ENCODE results near the gene MED9.

MED9 gene

GRCh38 chr17:17511881-17512858 lies 35.4 kb downstream of the MED9 start:
- ATAC-seq (replicated peaks; ENCODE audit: extremely low read depth, poor library complexity, severe bottlenecking) (no peak), DNase-seq (ENCODE audit: low spot score in 2 of 2) (no peak)
- Mint-ChIP-seq H3K4me3 (no peak overlapping the region), H3K27ac (ENCODE audit: low read depth) (no peak overlapping the region), H3K27me3 (no peaks in the 10 kb centered on the region), H3K4me1 (peaks cover 5% of the 10 kb centered on the region), H3K36me3 (ENCODE audit: insufficient read depth) (peaks cover 4% of the 10 kb centered on the region), H3K9me3 (no peaks in the 10 kb centered on the region)

GRCh38 chr17:17512866-17513265 lies 36.1 kb downstream of the MED9 start:
- Mint-ChIP-seq H3K36me3 (ENCODE audit: insufficient read depth) (peaks cover 2% of the 10 kb centered on the region), H3K9me3 (no peaks in the 10 kb centered on the region), H3K4me3 (no peak overlapping the region), H3K4me1 (peaks cover 5% of the 10 kb centered on the region), H3K27ac (ENCODE audit: low read depth) (no peak overlapping the region), H3K27me3 (no peaks in the 10 kb centered on the region)
- ATAC-seq (replicated peaks; ENCODE audit: extremely low read depth, poor library complexity, severe bottlenecking) (no peak), DNase-seq (ENCODE audit: low spot score in 2 of 2) (no peak)

DNA sequence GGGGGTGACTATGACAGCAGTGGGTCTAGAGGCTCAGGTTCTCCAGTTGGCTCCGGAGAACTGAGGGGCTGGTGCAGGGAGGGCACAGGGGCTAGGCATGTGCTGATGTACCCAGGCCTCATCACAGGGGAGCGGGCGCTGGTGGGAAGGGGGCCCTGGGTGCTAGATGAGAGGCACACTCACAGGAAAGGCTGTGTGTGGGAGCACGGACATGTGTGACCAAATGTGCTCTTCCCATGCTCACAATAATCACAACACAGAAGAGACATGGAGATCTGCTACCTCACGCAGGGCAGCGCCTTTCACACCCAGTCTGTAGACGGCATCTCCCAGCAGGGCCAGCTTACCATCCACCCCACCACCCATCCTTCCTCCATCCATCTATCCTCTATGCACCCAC lies 36.8 kb downstream of the MED9 start:
- Mint-ChIP-seq H3K4me3 (no peak overlapping the region), H3K4me1 (peaks cover 5% of the 10 kb centered on the region), H3K36me3 (ENCODE audit: insufficient read depth) (no peaks in the 10 kb centered on the region), H3K27ac (ENCODE audit: low read depth) (no peak overlapping the region), H3K27me3 (no peaks in the 10 kb centered on the region), H3K9me3 (no peaks in the 10 kb centered on the region)
- ATAC-seq (replicated peaks; ENCODE audit: extremely low read depth, poor library complexity, severe bottlenecking): no peak
- DNase-seq (ENCODE audit: low spot score in 2 of 2): no peak

- no peak for ATAC-seq (replicated peaks; ENCODE audit: extremely low read depth, poor library complexity, severe bottlenecking)
- no peak overlapping the region for H3K4me3 Mint-ChIP-seq
- no peaks in the 10 kb centered on the region for H3K27me3 Mint-ChIP-seq
- no peak for DNase-seq (ENCODE audit: low spot score in 2 of 2)
- H3K27ac Mint-ChIP-seq (ENCODE audit: low read depth): no peak overlapping the region
- H3K9me3 Mint-ChIP-seq: no peaks in the 10 kb centered on the region
- no peaks in the 10 kb centered on the region for H3K36me3 Mint-ChIP-seq (ENCODE audit: insufficient read depth)
- peaks cover 5% of the 10 kb centered on the region for H3K4me1 Mint-ChIP-seq
These were observed 37.7 kb downstream of the MED9 start for GRCh38 chr17:17514361-17514992.

- no peaks in the 10 kb centered on the region for H3K27me3 Mint-ChIP-seq
- H3K36me3 Mint-ChIP-seq (ENCODE audit: insufficient read depth): no peaks in the 10 kb centered on the region
- no peak for ATAC-seq (replicated peaks; ENCODE audit: extremely low read depth, poor library complexity, severe bottlenecking)
- H3K9me3 Mint-ChIP-seq: no peaks in the 10 kb centered on the region
- no peak overlapping the region for H3K27ac Mint-ChIP-seq (ENCODE audit: low read depth)
- no peak for DNase-seq (ENCODE audit: low spot score in 2 of 2)
- no peak overlapping the region for H3K4me3 Mint-ChIP-seq
- peaks cover 5% of the 10 kb centered on the region for H3K4me1 Mint-ChIP-seq
These were observed 38.5 kb downstream of the MED9 start for GRCh38 chr17:17514993-17515933.

GRCh38 chr17:17515934-17516930 lies 39.4 kb downstream of the MED9 start:
- H3K27me3 Mint-ChIP-seq: no peaks in the 10 kb centered on the region
- no peaks in the 10 kb centered on the region for H3K36me3 Mint-ChIP-seq (ENCODE audit: insufficient read depth)
- no peak overlapping the region for H3K4me3 Mint-ChIP-seq
- no peak overlapping the region for H3K27ac Mint-ChIP-seq (ENCODE audit: low read depth)
- DNase-seq (ENCODE audit: low spot score in 2 of 2): no peak
- no peak for ATAC-seq (replicated peaks; ENCODE audit: extremely low read depth, poor library complexity, severe bottlenecking)
- peaks cover 5% of the 10 kb centered on the region for H3K4me1 Mint-ChIP-seq
- no peaks in the 10 kb centered on the region for H3K9me3 Mint-ChIP-seq

DNA sequence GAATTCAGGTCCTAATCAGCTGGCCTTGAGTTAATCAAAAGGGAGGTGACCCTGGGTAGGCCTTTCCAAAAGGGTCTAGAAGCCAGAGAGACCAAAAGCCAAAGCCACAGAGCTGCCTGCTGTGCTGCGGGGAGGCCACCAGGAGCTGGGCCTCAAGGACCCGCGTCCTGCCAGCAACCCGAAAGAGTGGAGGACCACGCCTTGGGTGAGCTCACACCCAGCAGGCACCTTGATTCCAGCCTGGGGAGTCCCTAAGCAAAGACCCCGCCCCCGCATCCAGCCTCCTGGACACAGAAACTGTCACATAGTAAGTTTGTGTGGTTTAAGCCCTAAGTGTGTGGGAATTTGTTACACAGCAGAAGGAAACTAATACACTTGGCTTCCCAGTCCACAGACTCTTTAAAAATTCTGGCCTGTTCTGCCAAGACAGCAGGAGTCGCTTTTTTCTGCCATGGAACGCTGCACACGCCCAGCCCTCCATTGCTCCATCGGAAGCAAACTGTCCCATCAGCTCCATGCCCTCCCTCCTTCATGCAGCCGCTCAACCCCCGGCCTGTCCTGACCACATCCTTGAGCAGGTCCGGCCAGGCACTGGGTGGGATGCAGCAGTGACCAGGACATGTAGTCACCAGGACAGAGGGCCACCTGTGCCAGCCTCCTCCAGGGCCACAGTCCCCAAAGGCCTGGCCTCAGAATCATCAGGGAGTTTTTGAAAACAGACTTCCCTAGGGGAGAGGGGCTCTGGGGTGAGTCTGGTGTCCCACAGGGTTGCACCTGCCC lies 40.3 kb downstream of the MED9 start:
- Mint-ChIP-seq H3K36me3 (ENCODE audit: insufficient read depth) (no peaks in the 10 kb centered on the region), H3K4me3 (no peak overlapping the region), H3K9me3 (no peaks in the 10 kb centered on the region), H3K27ac (ENCODE audit: low read depth) (no peak overlapping the region), H3K4me1 (peaks cover 5% of the 10 kb centered on the region), H3K27me3 (no peaks in the 10 kb centered on the region)
- ATAC-seq (replicated peaks; ENCODE audit: extremely low read depth, poor library complexity, severe bottlenecking): no peak
- no peak for DNase-seq (ENCODE audit: low spot score in 2 of 2)

- H3K9me3 Mint-ChIP-seq: no peaks in the 10 kb centered on the region
These were observed 41.2 kb downstream of the MED9 start for GRCh38 chr17:17518014-17518413.

DNA sequence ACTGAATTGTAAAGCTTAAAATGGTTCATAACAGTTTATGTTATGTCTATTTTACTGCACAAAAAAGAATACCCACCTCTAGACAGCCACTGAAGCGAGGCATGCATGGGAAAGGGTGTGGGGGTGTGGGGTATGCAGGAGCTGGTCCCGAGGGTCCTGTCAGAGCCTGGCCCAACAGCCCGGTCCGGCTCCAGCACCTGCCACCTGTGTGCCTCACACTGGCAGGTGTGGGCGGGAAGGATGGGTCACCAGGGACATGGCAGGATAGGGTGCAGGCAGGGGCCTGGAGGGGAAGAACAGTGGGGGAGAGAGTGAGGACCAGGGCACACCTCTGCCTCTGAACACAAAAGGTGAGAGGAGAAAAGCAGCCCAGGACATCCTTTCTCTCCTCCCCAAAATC lies 42.2 kb downstream of the MED9 start:
- Mint-ChIP-seq H3K4me3 (no peak overlapping the region), H3K9me3 (no peaks in the 10 kb centered on the region), H3K27me3 (no peaks in the 10 kb centered on the region), H3K4me1 (peaks cover 5% of the 10 kb centered on the region), H3K36me3 (ENCODE audit: insufficient read depth) (no peaks in the 10 kb centered on the region), H3K27ac (ENCODE audit: low read depth) (no peak overlapping the region)
- ATAC-seq (replicated peaks; ENCODE audit: extremely low read depth, poor library complexity, severe bottlenecking): no peak
- DNase-seq (ENCODE audit: low spot score in 2 of 2): no peak

More at GRCh38 chr17:17518014-17518413, 41.2 kb downstream of the MED9 start:
- Mint-ChIP-seq H3K27ac (ENCODE audit: low read depth) (no peak overlapping the region), H3K27me3 (no peaks in the 10 kb centered on the region), H3K4me3 (no peak overlapping the region), H3K36me3 (ENCODE audit: insufficient read depth) (no peaks in the 10 kb centered on the region), H3K4me1 (peaks cover 5% of the 10 kb centered on the region)
- DNase-seq (ENCODE audit: low spot score in 2 of 2) (no peak), ATAC-seq (replicated peaks; ENCODE audit: extremely low read depth, poor library complexity, severe bottlenecking) (no peak)

DNA sequence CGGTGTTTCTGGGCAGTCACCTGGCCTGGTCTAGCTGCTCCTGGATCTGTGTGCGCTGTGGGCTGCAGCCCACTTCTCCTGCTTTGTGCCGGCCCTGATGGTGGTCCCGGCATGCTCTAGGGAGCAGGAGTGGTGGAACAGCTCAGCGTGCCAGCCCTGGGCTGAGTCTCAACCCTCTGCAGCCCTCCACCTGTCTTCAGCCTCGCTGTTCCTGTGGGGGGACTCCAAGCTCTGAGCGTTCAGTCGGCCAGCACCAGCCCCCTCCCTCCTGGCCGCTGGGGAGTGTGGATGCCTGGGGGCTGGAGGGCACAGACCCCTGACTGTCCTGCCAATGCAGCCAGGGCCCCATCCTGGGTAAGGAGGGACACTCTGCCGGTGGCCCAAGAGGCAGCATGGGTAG lies 43.1 kb downstream of the MED9 start:
- no peaks in the 10 kb centered on the region for H3K9me3 Mint-ChIP-seq
- ATAC-seq (replicated peaks; ENCODE audit: extremely low read depth, poor library complexity, severe bottlenecking) (no peak), DNase-seq (ENCODE audit: low spot score in 2 of 2) (no peak)
- H3K27me3 Mint-ChIP-seq: no peaks in the 10 kb centered on the region
- H3K36me3 Mint-ChIP-seq (ENCODE audit: insufficient read depth): no peaks in the 10 kb centered on the region
- H3K4me1 Mint-ChIP-seq: peaks cover 5% of the 10 kb centered on the region
- H3K4me3 Mint-ChIP-seq: no peak overlapping the region
- no peak overlapping the region for H3K27ac Mint-ChIP-seq (ENCODE audit: low read depth)

GRCh38 chr17:17520599-17521232 lies 43.9 kb downstream of the MED9 start:
- no peaks in the 10 kb centered on the region for H3K36me3 Mint-ChIP-seq (ENCODE audit: insufficient read depth)
- H3K9me3 Mint-ChIP-seq: no peaks in the 10 kb centered on the region
- DNase-seq (ENCODE audit: low spot score in 2 of 2): no peak
- H3K27ac Mint-ChIP-seq (ENCODE audit: low read depth): no peak overlapping the region
- ATAC-seq (replicated peaks; ENCODE audit: extremely low read depth, poor library complexity, severe bottlenecking): no peak
- H3K27me3 Mint-ChIP-seq: no peaks in the 10 kb centered on the region
- peaks cover 5% of the 10 kb centered on the region for H3K4me1 Mint-ChIP-seq
- H3K4me3 Mint-ChIP-seq: no peak overlapping the region
